Calu3 (cell line): ENCODE results near the gene HS6ST1. TPM values are rescaled to one million over a fixed set of nuclear protein-coding genes. Genes with fewer than 3 reads are reported as not detected.

ENCODE experiments used
- BruUV-seq: library from RNA; stranded (reverse); fragments of 400-500 nt; replicated peaks from 2 replicates; lab custom pipeline; 2021; lab: Mats Ljungman, UMichigan
- CTCF ChIA-PET: fragments of 300-600 bp; sonication (Branson Sonifier 250); formaldehyde crosslinking; loops from one replicate; lab custom pipeline; 2022; ENCODE audit warnings: antibody characterized with exemption; lab: Charles Lee
- DNase-seq: peaks from one replicate; pipeline ENCODE4 v3.0.0; 2022
- H3K27ac Mint-ChIP-seq: one replicate; pipeline ENCODE4 v1.8.0; 2022; ENCODE audit warnings: mixed read lengths; ENCODE audit not compliant: unreplicated experiment
- H3K27me3 Mint-ChIP-seq: one replicate; pipeline ENCODE4 v1.8.0; 2022; ENCODE audit warnings: mixed read lengths; ENCODE audit not compliant: unreplicated experiment
- H3K36me3 Mint-ChIP-seq: one replicate; pipeline ENCODE4 v1.8.0; 2022; ENCODE audit warnings: mild to moderate bottlenecking, moderate library complexity, mixed read lengths; ENCODE audit not compliant: insufficient read depth, unreplicated experiment
- H3K4me1 Mint-ChIP-seq: one replicate; pipeline ENCODE4 v1.8.0; 2022; ENCODE audit warnings: mild to moderate bottlenecking, low read depth, mixed read lengths; ENCODE audit not compliant: unreplicated experiment
- H3K4me3 Mint-ChIP-seq: one replicate; pipeline ENCODE4 v1.8.0; 2022; ENCODE audit warnings: mild to moderate bottlenecking, low read depth, moderate library complexity, mixed read lengths; ENCODE audit not compliant: unreplicated experiment
- H3K9me3 Mint-ChIP-seq: one replicate; pipeline ENCODE4 v1.8.0; 2022; ENCODE audit warnings: low read depth, mixed read lengths; ENCODE audit not compliant: unreplicated experiment
- intact Hi-C: fragments of 100-400 bp; cut with micrococcal nuclease; formaldehyde crosslinking; loops from one replicate; pipeline ENCODE4 v1.10.0; 2022; ENCODE audit not compliant: unreplicated experiment
- total RNA-seq: library from RNA; stranded (reverse); gene quantifications from 2 replicates; pipeline ENCODE4 v1.2.3, GENCODE V29; 2022
- TF ChIP-seq, protein P1 (sequence below): fragments of 200-600 bp; IDR thresholded peaks from one replicate; pipeline ENCODE4 v1.8.0; 2022; ENCODE audit warnings: antibody characterized with exemption; ENCODE audit not compliant: unreplicated experiment

HS6ST1 gene
- total RNA-seq, 1 experiment from 2014 or later: 34.6 TPM

DNA sequence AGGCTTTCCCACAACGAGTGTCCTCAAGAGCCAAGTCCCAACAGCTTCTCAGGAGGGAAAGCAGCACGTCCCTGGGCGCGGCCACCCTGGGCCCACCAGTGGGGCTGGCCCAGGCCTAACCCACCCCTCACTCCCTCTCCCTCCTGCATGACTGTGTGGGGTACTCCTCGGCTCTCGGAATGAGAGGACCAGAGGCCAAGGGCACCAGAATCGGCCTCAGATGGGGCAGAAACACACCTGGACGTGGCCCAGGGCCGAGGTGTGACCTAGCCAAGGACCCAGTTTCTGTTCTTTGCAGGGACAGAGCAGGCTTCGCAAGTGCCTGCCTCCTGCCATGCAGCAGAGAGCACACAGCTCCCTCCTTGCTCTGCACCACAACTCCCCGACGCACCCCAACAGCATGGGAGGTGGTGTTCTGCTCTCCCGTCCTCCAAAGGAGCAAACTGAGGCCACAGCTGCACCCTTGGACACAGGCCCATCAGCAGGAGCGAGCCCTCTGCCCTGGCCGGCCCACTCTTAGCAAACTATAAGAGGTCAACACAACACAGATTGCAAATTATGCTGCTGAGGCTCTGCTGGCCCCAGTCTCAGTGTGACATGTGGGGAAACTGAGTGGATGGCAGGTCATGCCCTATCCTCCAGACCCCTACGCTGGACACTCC is 19.7 kb downstream of the HS6ST1 start:
- no peaks in the 10 kb centered on the region for H3K36me3 Mint-ChIP-seq
- no peak for DNase-seq
- H3K4me3 Mint-ChIP-seq: no peak overlapping the region
- H3K4me1 Mint-ChIP-seq: no peaks in the 10 kb centered on the region
- no peaks in the 10 kb centered on the region for H3K9me3 Mint-ChIP-seq
- CTCF ChIA-PET: no interaction called here
- no peaks in the 10 kb centered on the region for H3K27me3 Mint-ChIP-seq
- TF ChIP-seq, protein P1, sequence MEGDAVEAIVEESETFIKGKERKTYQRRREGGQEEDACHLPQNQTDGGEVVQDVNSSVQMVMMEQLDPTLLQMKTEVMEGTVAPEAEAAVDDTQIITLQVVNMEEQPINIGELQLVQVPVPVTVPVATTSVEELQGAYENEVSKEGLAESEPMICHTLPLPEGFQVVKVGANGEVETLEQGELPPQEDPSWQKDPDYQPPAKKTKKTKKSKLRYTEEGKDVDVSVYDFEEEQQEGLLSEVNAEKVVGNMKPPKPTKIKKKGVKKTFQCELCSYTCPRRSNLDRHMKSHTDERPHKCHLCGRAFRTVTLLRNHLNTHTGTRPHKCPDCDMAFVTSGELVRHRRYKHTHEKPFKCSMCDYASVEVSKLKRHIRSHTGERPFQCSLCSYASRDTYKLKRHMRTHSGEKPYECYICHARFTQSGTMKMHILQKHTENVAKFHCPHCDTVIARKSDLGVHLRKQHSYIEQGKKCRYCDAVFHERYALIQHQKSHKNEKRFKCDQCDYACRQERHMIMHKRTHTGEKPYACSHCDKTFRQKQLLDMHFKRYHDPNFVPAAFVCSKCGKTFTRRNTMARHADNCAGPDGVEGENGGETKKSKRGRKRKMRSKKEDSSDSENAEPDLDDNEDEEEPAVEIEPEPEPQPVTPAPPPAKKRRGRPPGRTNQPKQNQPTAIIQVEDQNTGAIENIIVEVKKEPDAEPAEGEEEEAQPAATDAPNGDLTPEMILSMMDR: no peak
- no peak overlapping the region for H3K27ac Mint-ChIP-seq
- BruUV-seq: no TSS peak
- intact Hi-C loops: no loop called here

DNA sequence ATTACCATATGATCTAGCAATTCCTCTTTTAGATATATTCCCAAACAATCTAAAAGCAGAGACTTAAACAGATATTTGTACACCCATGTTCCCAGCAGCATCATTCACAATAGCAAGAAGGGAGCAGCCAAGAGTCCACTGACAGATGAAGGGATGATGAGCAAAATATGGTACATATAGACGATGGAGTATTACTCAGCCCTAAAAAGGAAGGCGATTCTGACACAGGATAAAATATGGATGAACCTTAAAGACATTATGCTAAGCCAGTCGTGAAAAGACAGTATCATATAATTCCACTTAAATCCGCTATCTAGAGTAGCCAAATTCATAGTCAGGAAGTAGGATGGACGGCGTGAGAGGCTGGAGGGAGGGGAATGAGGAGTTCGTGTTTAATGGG is 20.4 kb downstream of the HS6ST1 start:
- H3K9me3 Mint-ChIP-seq: no peaks in the 10 kb centered on the region
- no peaks in the 10 kb centered on the region for H3K36me3 Mint-ChIP-seq
- no peaks in the 10 kb centered on the region for H3K27me3 Mint-ChIP-seq
- CTCF ChIA-PET: no interaction called here
- H3K27ac Mint-ChIP-seq: no peak overlapping the region
- no peaks in the 10 kb centered on the region for H3K4me1 Mint-ChIP-seq
- no peak overlapping the region for H3K4me3 Mint-ChIP-seq
- no peak for DNase-seq
- TF ChIP-seq, protein P1: no peak
- BruUV-seq: no TSS peak
- intact Hi-C loops: no loop called here

GRCh38 chr2:128293870-128294455 is 24.7 kb downstream of the HS6ST1 start:
- Mint-ChIP-seq H3K27me3 (no peaks in the 10 kb centered on the region), H3K36me3 (no peaks in the 10 kb centered on the region), H3K27ac (no peak overlapping the region), H3K4me1 (no peaks in the 10 kb centered on the region), H3K9me3 (no peaks in the 10 kb centered on the region), H3K4me3 (no peak overlapping the region)
- no peak for DNase-seq
- intact Hi-C loops: no loop called here
- no TSS peak for BruUV-seq
- TF ChIP-seq, protein P1: no peak
- CTCF ChIA-PET: no interaction called here

DNA sequence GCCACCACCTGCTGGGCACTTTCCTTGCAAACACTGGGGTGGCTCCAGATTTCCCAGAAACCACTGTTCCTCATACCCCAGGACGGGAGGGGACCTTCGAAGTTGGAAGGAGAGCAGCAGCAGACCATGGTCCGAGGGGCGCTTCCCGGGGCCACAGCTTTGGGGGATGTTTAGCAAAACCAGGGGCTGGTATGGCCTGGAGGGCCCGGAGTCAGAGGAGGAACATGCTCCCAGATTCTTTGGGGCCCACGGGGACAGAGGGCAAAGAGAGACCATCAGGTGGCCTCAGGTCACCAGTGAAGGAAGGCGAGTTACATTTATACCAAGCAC is 25.3 kb downstream of the HS6ST1 start:
- no peak for DNase-seq
- CTCF ChIA-PET: no interaction called here
- Mint-ChIP-seq H3K4me3 (no peak overlapping the region), H3K27ac (no peak overlapping the region), H3K9me3 (no peaks in the 10 kb centered on the region), H3K4me1 (no peaks in the 10 kb centered on the region), H3K36me3 (peaks cover under 1% of the 10 kb centered on the region), H3K27me3 (no peaks in the 10 kb centered on the region)
- TF ChIP-seq, protein P1: no peak
- intact Hi-C loops: no loop called here
- BruUV-seq: no TSS peak
